Measurements from ENCODE around the gene ISCU.

DNA sequence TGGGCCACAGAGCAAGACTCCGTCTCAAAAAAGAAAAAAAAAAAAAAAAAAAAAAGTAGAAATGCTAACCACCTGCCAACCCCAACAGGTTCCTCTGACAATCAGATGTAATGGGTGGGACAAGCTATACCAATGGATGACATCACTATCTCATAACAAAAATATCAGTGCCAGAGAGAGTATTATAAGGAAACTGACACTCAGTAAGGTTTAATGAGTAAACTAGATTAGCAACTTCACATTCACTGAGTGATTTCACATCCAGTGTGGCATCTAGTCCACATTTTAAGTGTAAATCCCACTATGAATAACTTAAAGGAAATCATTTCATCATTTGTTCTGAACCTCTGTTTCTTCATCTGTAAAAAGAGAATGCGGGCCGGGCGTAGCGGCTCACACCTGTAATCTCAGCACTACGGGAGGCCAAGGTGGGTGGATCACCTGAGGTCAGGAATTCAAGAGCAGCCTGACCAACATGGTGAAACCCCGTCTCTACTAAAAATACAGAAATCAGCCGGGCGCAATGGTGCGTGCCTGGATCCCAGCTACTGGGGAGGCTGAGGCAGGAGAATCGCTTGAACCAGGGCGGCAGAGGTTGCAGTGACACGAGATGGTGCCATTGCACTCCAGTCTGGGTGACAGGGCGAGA lies 3.3 kb upstream of the ISCU start:
- TF ChIP-seq, protein P1, sequence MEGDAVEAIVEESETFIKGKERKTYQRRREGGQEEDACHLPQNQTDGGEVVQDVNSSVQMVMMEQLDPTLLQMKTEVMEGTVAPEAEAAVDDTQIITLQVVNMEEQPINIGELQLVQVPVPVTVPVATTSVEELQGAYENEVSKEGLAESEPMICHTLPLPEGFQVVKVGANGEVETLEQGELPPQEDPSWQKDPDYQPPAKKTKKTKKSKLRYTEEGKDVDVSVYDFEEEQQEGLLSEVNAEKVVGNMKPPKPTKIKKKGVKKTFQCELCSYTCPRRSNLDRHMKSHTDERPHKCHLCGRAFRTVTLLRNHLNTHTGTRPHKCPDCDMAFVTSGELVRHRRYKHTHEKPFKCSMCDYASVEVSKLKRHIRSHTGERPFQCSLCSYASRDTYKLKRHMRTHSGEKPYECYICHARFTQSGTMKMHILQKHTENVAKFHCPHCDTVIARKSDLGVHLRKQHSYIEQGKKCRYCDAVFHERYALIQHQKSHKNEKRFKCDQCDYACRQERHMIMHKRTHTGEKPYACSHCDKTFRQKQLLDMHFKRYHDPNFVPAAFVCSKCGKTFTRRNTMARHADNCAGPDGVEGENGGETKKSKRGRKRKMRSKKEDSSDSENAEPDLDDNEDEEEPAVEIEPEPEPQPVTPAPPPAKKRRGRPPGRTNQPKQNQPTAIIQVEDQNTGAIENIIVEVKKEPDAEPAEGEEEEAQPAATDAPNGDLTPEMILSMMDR (IDR thresholded peaks at IDR 0.05): no peak
- no peak for TF ChIP-seq POLR2A (IDR thresholded peaks at IDR 0.05)

Data from body of pancreas (tissue), 4 donors.